WTC11 (cell line): ENCODE measurements around the gene ACBD6.

Experiments used
- ATF1 ChIP-seq: sonication (generic); formaldehyde crosslinking; IDR thresholded peaks from 2 replicates; pipeline ENCODE4 v1.8.1; 2023; ENCODE audit warnings: mild to moderate bottlenecking, moderate library complexity, missing genetic modification reagents
- CTCF ChIP-seq: fragments of 200-600 bp; IDR thresholded peaks from 2 replicates; pipeline ENCODE4 v1.8.0; 2022; ENCODE audit warnings: antibody characterized with exemption

- no peak for TF ChIP-seq CTCF
- TF ChIP-seq ATF1 (CRISPR knock-in tag) = no peak
Observed at GRCh38 chr1:180525715-180526039, 23.3 kb upstream of the ACBD6 start.
